Retinal pigment epithelial cell (primary cell): ENCODE measurements around the gene CCDC97.

Experiments
- DNase-seq: peaks from one replicate; pipeline ENCODE4 v3.0.0-alpha.2; 2010; ENCODE audit warnings: low read depth
- H3K4me3 ChIP-seq: 2 replicates; pipeline ENCODE4 v1.5.1; 2011; ENCODE audit warnings: mild to moderate bottlenecking, low read length, control low read depth, moderate library complexity
- TF ChIP-seq, protein P1 (sequence below): conservative IDR thresholded peaks from 2 replicates; pipeline ENCODE4 v1.5.1; 2011; ENCODE audit warnings: low read depth, low read length, control low read depth, inconsistent platforms

Gene CCDC97

DNA sequence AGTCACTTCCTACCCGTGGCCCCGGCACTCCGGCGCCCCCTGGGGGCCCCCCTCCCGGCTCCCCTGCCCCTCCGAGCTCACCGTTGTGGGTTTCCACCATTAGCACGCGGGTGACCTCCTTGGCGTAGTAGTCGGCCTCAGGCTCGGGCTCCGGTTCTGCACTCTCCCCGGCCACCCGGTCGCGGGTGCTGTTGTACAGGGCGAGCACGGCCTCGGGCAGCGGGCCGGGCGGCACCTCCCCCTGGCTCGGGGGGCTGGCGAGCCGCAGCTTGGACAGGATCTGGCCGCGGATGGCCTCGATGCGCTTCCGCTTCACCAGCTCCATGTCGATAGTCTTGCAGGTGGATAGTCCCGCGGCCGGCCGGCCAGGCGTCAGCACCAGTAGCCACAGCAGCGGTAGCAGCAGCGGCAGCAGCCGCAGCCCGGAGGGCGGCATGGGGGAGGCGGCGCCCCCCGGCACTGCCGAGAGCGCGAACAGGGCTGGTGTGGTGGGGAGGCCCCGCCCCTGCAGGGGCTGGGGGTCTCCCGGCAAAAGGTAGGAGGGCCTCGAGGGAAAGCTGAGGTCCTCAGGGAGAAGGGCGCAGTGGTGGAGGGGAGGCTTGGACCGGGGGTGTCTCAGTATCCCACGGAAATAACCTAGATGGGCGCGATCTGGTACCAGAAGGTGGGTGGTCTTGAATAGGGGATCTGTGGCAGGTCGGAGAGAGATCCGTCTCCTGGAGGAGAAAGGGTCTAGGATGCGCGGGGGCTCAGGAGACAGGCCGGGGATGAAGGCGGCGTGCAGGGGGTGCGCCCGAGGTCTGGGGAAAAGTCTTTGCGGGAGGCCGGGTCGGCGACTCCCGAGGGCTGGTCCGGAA, 42.9 kb downstream of the CCDC97 start:
- TF ChIP-seq, protein P1, sequence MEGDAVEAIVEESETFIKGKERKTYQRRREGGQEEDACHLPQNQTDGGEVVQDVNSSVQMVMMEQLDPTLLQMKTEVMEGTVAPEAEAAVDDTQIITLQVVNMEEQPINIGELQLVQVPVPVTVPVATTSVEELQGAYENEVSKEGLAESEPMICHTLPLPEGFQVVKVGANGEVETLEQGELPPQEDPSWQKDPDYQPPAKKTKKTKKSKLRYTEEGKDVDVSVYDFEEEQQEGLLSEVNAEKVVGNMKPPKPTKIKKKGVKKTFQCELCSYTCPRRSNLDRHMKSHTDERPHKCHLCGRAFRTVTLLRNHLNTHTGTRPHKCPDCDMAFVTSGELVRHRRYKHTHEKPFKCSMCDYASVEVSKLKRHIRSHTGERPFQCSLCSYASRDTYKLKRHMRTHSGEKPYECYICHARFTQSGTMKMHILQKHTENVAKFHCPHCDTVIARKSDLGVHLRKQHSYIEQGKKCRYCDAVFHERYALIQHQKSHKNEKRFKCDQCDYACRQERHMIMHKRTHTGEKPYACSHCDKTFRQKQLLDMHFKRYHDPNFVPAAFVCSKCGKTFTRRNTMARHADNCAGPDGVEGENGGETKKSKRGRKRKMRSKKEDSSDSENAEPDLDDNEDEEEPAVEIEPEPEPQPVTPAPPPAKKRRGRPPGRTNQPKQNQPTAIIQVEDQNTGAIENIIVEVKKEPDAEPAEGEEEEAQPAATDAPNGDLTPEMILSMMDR: peak; percentile 65
- peak overlapping the region; percentile 73 for H3K4me3 ChIP-seq
- DNase-seq: no peak

DNA sequence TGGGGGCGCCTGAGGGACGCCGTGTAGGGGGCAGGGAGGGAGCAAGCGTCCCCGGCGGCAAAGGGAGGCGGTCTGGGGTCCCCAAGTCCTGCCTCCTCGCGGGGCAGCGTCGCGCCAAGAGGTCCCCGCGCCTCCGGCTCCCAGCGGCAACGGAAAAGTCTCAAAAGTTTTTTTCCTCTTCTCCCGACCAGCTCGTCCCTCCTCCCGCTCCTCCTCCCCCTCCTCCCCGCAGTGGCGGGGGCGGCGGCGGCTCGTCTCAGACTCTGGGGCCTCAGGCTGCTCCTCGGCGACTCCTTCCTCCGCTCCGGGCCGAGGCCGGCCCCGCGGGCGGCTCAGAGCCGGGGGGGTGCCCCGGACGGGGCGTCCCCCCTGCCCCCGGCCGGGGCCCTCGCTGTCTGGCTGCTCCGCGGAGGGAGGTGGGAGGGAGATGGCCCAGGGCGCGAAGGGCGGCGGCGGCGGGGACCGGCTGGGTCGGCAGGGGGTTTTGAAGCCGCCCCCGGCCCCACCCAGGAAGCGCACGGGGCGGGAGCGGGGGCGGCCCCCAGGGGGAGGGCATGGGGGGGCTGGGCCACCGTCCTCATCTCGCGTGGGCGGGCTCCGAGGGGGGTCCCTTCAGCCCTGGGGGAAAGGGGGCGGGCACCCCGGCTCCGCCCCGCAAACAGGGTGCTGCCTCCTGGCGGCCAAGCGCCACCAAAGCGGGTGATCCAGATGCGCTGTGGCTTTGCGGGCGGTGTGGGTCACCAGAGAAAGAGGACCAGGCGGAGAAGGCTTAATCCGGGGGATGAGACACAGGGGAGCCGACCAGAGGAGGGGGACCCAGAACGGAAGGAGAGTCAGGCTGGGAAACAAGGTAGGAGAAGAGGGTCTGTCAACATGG, 43.7 kb downstream of the CCDC97 start, which contains the start of gene TGFB1:
TGFB1 (minus strand) TSS at position 457 of the 877 bp plus-strand sequence. CDS start 878 bp downstream, outside the sequence.
- TF ChIP-seq, protein P1: peak; percentile 79
- peak within 1 kb of the TSS; percentile 73 for H3K4me3 ChIP-seq
- DNase-seq: no peak

DNA sequence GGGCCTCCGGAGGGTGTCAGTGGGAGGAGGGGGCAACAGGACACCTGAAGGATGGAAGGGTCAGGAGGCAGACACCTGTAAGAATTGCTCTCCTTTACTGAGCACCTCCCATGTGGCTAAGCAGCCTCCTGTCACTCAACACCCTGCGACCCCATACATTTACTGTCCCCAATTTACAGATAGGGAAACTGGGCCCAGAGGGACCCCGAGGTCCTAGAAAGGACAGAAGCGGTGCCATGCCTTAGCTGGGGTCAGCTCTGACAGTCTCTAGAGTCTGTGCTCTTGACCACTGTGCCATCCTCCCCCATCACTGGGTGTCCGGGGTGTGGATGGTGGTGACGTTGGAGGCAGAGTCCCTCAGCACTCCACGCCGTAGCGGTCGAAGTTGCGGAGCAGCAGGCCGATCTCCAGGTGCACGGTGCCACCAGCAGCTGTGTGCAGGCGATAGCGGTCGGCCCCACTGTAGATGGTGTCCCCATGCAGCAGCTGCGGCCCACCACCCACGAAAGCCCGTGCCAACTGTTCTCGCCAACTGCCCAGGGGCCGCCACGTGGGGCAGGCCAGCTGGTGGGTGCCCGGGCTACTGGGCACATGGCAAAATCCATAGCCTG, 44.5 kb downstream of the CCDC97 start:
- TF ChIP-seq, protein P1: no peak
- DNase-seq: no peak
- H3K4me3 ChIP-seq: peak overlapping the region; percentile 73

DNA sequence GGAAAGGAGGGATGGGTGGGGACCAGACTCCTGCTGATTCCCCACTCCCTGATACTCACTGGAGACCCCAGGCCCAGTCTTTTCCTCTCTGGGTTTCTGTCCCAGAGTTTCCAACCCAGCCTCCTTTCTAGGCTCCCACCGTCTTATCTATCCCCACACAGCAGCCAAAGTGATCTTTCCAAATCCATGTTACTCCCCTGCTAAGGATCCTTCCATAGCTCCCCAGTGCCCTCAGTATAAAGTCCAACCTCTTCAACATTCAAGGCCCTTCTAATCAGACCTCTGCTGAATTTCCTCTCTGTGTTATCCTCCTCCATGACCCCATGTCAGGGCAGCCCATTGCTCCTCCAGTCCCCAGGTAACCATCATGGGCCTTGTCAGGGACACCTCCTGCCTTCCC, 45.1 kb downstream of the CCDC97 start:
- DNase-seq: no peak
- TF ChIP-seq, protein P1: no peak
- no peak overlapping the region for H3K4me3 ChIP-seq

DNA sequence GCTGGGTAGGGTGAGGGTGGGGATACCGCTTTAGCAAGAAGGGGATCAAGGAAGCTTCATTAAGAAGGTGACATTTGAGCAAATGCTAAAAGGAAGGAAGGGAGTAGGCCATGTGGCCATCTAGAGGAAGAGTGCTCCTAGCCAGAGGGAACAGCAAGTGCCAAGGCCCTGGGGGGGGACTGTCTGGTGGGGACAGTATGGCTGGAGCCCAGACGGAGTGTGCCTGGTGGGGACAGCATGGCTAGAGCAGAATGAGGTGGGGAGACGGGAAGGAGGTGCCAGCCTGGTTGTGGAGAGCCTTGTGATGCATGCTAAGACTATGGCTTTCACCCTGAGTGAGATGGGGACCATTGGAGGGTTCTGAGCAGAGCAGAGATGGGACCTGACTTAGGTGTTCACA, 45.8 kb downstream of the CCDC97 start:
- DNase-seq: no peak
- no peak overlapping the region for H3K4me3 ChIP-seq
- TF ChIP-seq, protein P1: no peak

DNA sequence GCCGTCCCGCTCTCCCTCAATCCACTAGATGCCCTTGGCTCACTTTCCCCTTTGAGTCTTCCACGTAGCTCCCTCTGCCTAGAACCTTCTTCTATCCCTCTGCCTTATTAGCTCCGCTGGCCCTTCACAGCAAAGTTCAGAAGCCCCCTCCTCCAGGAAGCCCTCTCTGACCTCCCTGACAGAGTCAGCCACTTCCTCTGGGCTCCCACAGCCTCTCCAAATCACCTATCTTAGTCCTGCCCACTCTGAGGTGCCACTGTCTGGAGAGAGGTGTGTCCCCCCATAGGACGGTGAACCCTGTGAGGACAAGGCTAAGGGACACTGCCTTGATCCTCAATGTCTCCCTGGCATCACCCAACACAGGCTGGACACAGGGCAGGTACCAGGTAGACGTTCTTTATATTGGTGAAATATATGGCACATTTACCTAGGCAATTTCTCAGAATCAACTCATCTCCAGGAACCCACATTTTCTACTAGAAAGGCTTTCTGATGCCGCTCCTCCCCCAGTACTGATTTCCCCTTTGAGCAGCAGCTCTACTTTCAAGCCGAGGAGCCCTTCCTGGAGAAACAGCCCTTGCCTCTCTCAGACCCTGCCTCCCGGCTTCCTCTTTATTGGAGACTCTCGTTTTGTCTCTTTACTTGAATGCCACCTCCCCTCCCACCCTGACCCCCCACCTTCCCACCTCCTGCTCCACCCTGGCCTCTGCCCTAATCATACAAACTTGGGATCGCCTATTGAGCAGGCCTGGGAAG, 47.2 kb downstream of the CCDC97 start:
- no peak for DNase-seq
- TF ChIP-seq, protein P1: no peak

More for the DNA sequence above, 47.2 kb downstream of the CCDC97 start:
- no peak overlapping the region for H3K4me3 ChIP-seq
